K562 (cell line): ENCODE data around the gene TRAIP. TPM values are rescaled to one million over a fixed set of nuclear protein-coding genes. Genes with fewer than 3 reads are reported as not detected.
A peak's percentile ranks its signal among the peaks of the same experiment; 100 is the strongest.

Experiments
- ELF4 ChIP-seq: fragments of 450-650 bp; formaldehyde crosslinking; IDR thresholded peaks from 2 replicates; pipeline ENCODE4 v1.4.0; 2022; ENCODE audit warnings: missing genetic modification characterization
- FOXP1 ChIP-seq: sonication (generic); formaldehyde crosslinking; IDR thresholded peaks from 2 replicates; pipeline ENCODE4 v1.8.0; 2022; ENCODE audit warnings: mild to moderate bottlenecking, missing genetic modification reagents
- HLTF ChIP-seq: fragments of 450-650 bp; IDR thresholded peaks from 2 replicates; pipeline ENCODE4 v1.6.1; 2016
- L3MBTL2 ChIP-seq: fragments of 450-650 bp; IDR thresholded peaks from 2 replicates; pipeline ENCODE4 v1.6.1; 2016; ENCODE audit warnings: mild to moderate bottlenecking, moderate library complexity
- MED1 ChIP-seq: sonication (generic); formaldehyde crosslinking; IDR thresholded peaks from 2 replicates; pipeline ENCODE4 v1.8.1; 2023; ENCODE audit warnings: missing genetic modification reagents, borderline replicate concordance
- PHTF2 ChIP-seq: fragments of 250-450 bp; sonication (Bioruptor Pico); IDR thresholded peaks from 2 replicates; pipeline ENCODE4 v1.5.0; 2021; ENCODE audit warnings: mild to moderate bottlenecking
- PURB ChIP-seq: sonication (generic); formaldehyde crosslinking; IDR thresholded peaks from 2 replicates; pipeline ENCODE4 v1.9.0; 2021; ENCODE audit warnings: low read depth, mild to moderate bottlenecking, missing genetic modification reagents
- RAD21 ChIP-seq, 2 experiments: fragments of 250-450 bp in 1 of 2; fragments of 450-650 bp in 1 of 2; sonication (Bioruptor Pico) in 1 of 2; formaldehyde crosslinking in 1 of 2; IDR thresholded peaks in 1 of 2; conservative IDR thresholded peaks in 1 of 2; 2 replicates each; pipeline versions ENCODE4 v1.4.0 to v1.8.0; 2020 to 2022; ENCODE audit warnings: mild to moderate bottlenecking in 2 of 2, moderate library complexity in 1 of 2
- TAF1 ChIP-seq: IDR thresholded peaks from 2 replicates; pipeline ENCODE4 v1.6.1; 2011; ENCODE audit warnings: mild to moderate bottlenecking, low read length, moderate library complexity; ENCODE audit not compliant: insufficient read depth, control insufficient read depth, severe bottlenecking; ENCODE audit errors: extremely low read depth
- ZBED1 ChIP-seq: IDR thresholded peaks from 2 replicates; pipeline ENCODE4 v1.6.1; 2014
- ZBTB17 ChIP-seq: fragments of 450-650 bp; formaldehyde crosslinking; IDR thresholded peaks from 2 replicates; pipeline ENCODE4 v1.4.0; 2020; ENCODE audit warnings: mild to moderate bottlenecking
- ZBTB8A ChIP-seq: fragments of 450-650 bp; IDR thresholded peaks from 2 replicates; pipeline ENCODE4 v1.6.1; 2018; ENCODE audit warnings: mild to moderate bottlenecking, moderate library complexity; ENCODE audit not compliant: partially characterized antibody
- ZNF354B ChIP-seq: fragments of 250-450 bp; sonication (Bioruptor Pico); IDR thresholded peaks from 2 replicates; pipeline ENCODE4 v1.4.0; 2020
- ZNF561 ChIP-seq: fragments of 450-650 bp; formaldehyde crosslinking; conservative IDR thresholded peaks from 2 replicates; pipeline ENCODE4 v1.4.0; 2020; ENCODE audit warnings: mild to moderate bottlenecking, moderate library complexity
- polyA plus RNA-seq, 8 experiments: library from polyadenylated mRNA; depleted of rRNA in 4 of 8; stranded (reverse) in 5 of 8; unstranded in 3 of 8; fragments of >200 nt; fragmentation: Nextera tagmentation in 2 of 8; fragmentation: Illumina TruSeq in 1 of 8; extraction: Ambion mirVana in 2 of 8; extraction: Trizol in 1 of 8; gene quantifications; 2 replicates each; pipeline versions ENCODE4 v1.2.1 to v1.2.3, GENCODE V29; 2011 to 2014; ENCODE audit warnings: inconsistent platforms in 1 of 8, missing spikeins in 1 of 8
- total RNA-seq, 7 experiments: library from RNA; depleted of rRNA in 6 of 7; stranded (reverse); fragments of >200 nt in 6 of 7; fragmentation: Illumina TruSeq in 2 of 7; extraction: Trizol in 2 of 7; gene quantifications; 2 replicates each; pipeline versions ENCODE4 v1.2.1 to v1.2.3, GENCODE V29; 2011 to 2021; ENCODE audit warnings: low replicate concordance in 1 of 7
- TF ChIP-seq, protein P1 (sequence below): fragments of 250-450 bp; sonication (Bioruptor Pico); IDR thresholded peaks from 2 replicates; pipeline ENCODE4 v1.4.0; 2020; ENCODE audit warnings: mild to moderate bottlenecking, moderate library complexity, borderline replicate concordance
- TF ChIP-seq, protein P2 (sequence below): fragments of 250-450 bp; sonication (Bioruptor Pico); IDR thresholded peaks from 2 replicates; pipeline ENCODE4 v1.8.0; 2021; ENCODE audit warnings: moderate library complexity, mild to moderate bottlenecking, inconsistent platforms
- TF ChIP-seq, protein P3 (sequence below): fragments of 250-450 bp; sonication (Bioruptor Pico); IDR thresholded peaks from 2 replicates; pipeline ENCODE4 v1.8.0; 2022; ENCODE audit warnings: moderate library complexity, mild to moderate bottlenecking, inconsistent platforms
- TF ChIP-seq, protein P4 (sequence below): sonication (generic); formaldehyde crosslinking; IDR thresholded peaks from 2 replicates; pipeline ENCODE4 v1.8.0; 2022; ENCODE audit warnings: missing genetic modification reagents, mild to moderate bottlenecking, borderline replicate concordance
- TF ChIP-seq, protein P5 (sequence below): fragments of 450-650 bp; IDR thresholded peaks from 2 replicates; pipeline ENCODE4 v1.6.1; 2018; ENCODE audit warnings: mild to moderate bottlenecking, low read depth; ENCODE audit not compliant: partially characterized antibody

The TRAIP gene
- total and polyA plus RNA-seq, 9 of the 15 experiments (the other 6 are each of a cell fraction or from before 2014, with no cell fraction given), result 14.3 to 38.6 (median 21.2) TPM

DNA sequence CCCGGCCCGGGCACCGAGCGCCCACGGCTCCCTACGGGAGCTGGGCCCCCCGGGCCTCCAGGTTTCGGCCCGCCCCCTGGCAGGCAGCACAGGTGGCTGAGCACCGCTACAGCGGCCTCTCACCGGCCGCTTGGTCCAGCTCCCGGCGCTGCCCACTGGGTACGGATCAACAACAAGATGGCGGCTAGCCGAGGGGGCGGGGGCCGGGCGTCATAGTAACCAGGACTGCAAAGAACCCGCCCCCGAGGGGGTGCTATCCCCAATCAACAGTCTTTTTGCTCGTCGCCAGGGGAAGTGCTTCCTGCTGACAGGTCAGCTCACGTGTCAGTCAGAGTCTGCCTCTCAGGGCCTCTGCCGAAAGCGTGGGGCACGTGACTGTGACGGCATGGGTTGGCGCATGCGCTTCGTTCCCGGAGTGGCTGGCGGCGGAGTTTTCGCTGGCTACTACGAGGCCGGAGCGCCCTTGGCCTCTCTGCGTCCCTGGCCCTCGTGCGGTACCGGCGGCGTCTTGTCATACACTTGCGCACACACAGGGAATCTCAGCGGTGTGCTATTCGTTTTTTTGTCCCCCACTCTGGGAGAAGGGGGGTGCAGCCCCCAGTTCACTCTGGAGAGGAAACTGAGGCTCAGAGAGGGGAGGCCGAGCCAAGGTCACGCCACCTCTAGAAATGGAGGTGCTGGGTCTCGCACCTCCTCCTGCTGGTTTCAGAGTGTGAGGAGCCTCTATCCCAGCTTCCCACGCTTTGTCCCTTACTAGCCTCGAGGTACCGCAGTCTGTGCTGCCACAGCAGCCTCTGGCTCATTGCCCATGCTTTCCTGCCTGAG, 69.8 kb downstream of the TRAIP start, which contains the start of gene IP6K1 (continued):
- TF ChIP-seq, protein P1, sequence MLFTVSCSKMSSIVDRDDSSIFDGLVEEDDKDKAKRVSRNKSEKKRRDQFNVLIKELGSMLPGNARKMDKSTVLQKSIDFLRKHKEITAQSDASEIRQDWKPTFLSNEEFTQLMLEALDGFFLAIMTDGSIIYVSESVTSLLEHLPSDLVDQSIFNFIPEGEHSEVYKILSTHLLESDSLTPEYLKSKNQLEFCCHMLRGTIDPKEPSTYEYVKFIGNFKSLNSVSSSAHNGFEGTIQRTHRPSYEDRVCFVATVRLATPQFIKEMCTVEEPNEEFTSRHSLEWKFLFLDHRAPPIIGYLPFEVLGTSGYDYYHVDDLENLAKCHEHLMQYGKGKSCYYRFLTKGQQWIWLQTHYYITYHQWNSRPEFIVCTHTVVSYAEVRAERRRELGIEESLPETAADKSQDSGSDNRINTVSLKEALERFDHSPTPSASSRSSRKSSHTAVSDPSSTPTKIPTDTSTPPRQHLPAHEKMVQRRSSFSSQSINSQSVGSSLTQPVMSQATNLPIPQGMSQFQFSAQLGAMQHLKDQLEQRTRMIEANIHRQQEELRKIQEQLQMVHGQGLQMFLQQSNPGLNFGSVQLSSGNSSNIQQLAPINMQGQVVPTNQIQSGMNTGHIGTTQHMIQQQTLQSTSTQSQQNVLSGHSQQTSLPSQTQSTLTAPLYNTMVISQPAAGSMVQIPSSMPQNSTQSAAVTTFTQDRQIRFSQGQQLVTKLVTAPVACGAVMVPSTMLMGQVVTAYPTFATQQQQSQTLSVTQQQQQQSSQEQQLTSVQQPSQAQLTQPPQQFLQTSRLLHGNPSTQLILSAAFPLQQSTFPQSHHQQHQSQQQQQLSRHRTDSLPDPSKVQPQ, result 0 out of 2 replicates have a peak, but pooled peaks have one; percentile 24
- TF ChIP-seq L3MBTL2 (peak; percentile 97), ELF4 (CRISPR knock-in tag) (no peak), ZNF354B (CRISPR knock-in tag) (no peak), TAF1 (peak; percentile 62), ZBTB17 (peak; percentile 37; the same call in 1 of the 2 replicates), ZBTB8A (no peak), FOXP1 (CRISPR knock-in tag) (no peak), ZNF561 (CRISPR knock-in tag) (no peak), PHTF2 (CRISPR knock-in tag) (no peak), HLTF (no peak), PURB (CRISPR knock-in tag) (no peak), MED1 (CRISPR knock-in tag) (no peak), ZBED1 (no peak), RAD21 (CRISPR knock-in tag; conservative IDR thresholded peaks at IDR 0.05 in 1 of 2, IDR thresholded peaks at IDR 0.05 in 1 of 2) (no peak)
- TF ChIP-seq, protein P2, sequence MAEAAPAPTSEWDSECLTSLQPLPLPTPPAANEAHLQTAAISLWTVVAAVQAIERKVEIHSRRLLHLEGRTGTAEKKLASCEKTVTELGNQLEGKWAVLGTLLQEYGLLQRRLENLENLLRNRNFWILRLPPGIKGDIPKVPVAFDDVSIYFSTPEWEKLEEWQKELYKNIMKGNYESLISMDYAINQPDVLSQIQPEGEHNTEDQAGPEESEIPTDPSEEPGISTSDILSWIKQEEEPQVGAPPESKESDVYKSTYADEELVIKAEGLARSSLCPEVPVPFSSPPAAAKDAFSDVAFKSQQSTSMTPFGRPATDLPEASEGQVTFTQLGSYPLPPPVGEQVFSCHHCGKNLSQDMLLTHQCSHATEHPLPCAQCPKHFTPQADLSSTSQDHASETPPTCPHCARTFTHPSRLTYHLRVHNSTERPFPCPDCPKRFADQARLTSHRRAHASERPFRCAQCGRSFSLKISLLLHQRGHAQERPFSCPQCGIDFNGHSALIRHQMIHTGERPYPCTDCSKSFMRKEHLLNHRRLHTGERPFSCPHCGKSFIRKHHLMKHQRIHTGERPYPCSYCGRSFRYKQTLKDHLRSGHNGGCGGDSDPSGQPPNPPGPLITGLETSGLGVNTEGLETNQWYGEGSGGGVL (CRISPR knock-in tag), result no peak
- TF ChIP-seq, protein P3, sequence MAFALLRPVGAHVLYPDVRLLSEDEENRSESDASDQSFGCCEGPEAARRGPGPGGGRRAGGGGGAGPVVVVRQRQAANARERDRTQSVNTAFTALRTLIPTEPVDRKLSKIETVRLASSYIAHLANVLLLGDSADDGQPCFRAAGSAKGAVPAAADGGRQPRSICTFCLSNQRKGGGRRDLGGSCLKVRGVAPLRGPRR (CRISPR knock-in tag), result peak; percentile 50; the same call in 1 of the 2 replicates
- TF ChIP-seq, protein P4, sequence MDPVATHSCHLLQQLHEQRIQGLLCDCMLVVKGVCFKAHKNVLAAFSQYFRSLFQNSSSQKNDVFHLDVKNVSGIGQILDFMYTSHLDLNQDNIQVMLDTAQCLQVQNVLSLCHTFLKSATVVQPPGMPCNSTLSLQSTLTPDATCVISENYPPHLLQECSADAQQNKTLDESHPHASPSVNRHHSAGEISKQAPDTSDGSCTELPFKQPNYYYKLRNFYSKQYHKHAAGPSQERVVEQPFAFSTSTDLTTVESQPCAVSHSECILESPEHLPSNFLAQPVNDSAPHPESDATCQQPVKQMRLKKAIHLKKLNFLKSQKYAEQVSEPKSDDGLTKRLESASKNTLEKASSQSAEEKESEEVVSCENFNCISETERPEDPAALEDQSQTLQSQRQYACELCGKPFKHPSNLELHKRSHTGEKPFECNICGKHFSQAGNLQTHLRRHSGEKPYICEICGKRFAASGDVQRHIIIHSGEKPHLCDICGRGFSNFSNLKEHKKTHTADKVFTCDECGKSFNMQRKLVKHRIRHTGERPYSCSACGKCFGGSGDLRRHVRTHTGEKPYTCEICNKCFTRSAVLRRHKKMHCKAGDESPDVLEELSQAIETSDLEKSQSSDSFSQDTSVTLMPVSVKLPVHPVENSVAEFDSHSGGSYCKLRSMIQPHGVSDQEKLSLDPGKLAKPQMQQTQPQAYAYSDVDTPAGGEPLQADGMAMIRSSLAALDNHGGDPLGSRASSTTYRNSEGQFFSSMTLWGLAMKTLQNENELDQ (CRISPR knock-in tag), result no peak
- TF ChIP-seq, protein P5, sequence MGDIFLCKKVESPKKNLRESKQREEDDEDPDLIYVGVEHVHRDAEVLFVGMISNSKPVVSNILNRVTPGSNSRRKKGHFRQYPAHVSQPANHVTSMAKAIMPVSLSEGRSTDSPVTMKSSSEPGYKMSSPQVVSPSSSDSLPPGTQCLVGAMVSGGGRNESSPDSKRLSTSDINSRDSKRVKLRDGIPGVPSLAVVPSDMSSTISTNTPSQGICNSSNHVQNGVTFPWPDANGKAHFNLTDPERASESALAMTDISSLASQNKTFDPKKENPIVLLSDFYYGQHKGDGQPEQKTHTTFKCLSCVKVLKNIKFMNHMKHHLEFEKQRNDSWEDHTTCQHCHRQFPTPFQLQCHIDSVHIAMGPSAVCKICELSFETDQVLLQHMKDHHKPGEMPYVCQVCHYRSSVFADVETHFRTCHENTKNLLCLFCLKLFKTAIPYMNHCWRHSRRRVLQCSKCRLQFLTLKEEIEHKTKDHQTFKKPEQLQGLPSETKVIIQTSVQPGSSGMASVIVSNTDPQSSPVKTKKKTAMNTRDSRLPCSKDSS, result no peak
